H1 (cell line): ENCODE data around the gene CD28. TPM values are rescaled to one million over a fixed set of nuclear protein-coding genes. Genes with fewer than 3 reads are reported as not detected.

Experiments used
- CTCF ChIA-PET: fragments of 300-600 bp; sonication (Branson Sonifier 250); formaldehyde crosslinking; loops from one replicate; lab custom pipeline; 2021; ENCODE audit not compliant: partially characterized antibody; lab: Charles Lee
- POLR2A ChIA-PET: fragments of 300-600 bp; sonication (Branson Sonifier 250); formaldehyde crosslinking; loops from one replicate; lab custom pipeline; 2021; ENCODE audit warnings: inconsistent platforms; ENCODE audit not compliant: partially characterized antibody; lab: Charles Lee
- DNase-seq, 2 experiments: peaks; one replicate each; pipeline versions ENCODE4 v3.0.0 to v3.0.0-alpha.2; 2010 to 2022; ENCODE audit warnings: low spot score in 2 of 2, low read depth in 1 of 2, mixed read lengths in 1 of 2
- FAIRE-seq: peaks from 2 replicates; lab custom pipeline; 2011; peaks lifted over from hg19 to GRCh38; lab: Jason Lieb, UNC
- H2AFZ ChIP-seq: 2 replicates; pipeline ENCODE4 v1.8.1; 2012; ENCODE audit warnings: low read length, inconsistent platforms
- H2AK5ac ChIP-seq: 2 replicates; pipeline ENCODE4 v1.6.1; 2013; ENCODE audit warnings: low read depth, low read length
- H2BK120ac ChIP-seq: replicated peaks from 2 replicates; pipeline ENCODE3; 2013; ENCODE audit warnings: low read depth, low read length, inconsistent platforms
- H2BK12ac ChIP-seq: 2 replicates; pipeline ENCODE4 v1.6.1; 2013; ENCODE audit warnings: low read depth, low read length
- H2BK15ac ChIP-seq: 2 replicates; pipeline ENCODE4 v1.6.1; 2013; ENCODE audit warnings: low read length
- H2BK20ac ChIP-seq: 2 replicates; pipeline ENCODE4 v1.6.1; 2013; ENCODE audit warnings: low read length
- H2BK5ac ChIP-seq: 2 replicates; pipeline ENCODE4 v1.6.1; 2013; ENCODE audit warnings: low read depth, low read length
- H3K14ac ChIP-seq: 2 replicates; pipeline ENCODE4 v1.6.1; 2013; ENCODE audit warnings: inconsistent platforms; ENCODE audit not compliant: insufficient read length
- H3K18ac ChIP-seq: 2 replicates; pipeline ENCODE4 v1.6.1; 2013; ENCODE audit warnings: low read length; ENCODE audit errors: extremely low read depth
- H3K23ac ChIP-seq: 2 replicates; pipeline ENCODE4 v1.6.1; 2013; ENCODE audit warnings: inconsistent platforms; ENCODE audit not compliant: insufficient read length
- H3K23me2 ChIP-seq: 2 replicates; pipeline ENCODE4 v1.6.1; 2013; ENCODE audit warnings: low read depth, low read length
- H3K27ac ChIP-seq: 2 replicates; pipeline ENCODE4 v1.6.1; 2011; ENCODE audit warnings: low read depth, low read length, inconsistent platforms
- H3K27me3 ChIP-seq, 4 experiments: replicated peaks in 1 of 4; 1 replicate in 1 of 4; 2 replicates in 3 of 4; pipeline versions ENCODE4 v1.6.1 to v1.8.1; 2011 to 2013; ENCODE audit warnings: low read length in 3 of 4, mild to moderate bottlenecking in 3 of 4, inconsistent platforms in 2 of 4, mixed read lengths in 2 of 4, moderate library complexity in 1 of 4; ENCODE audit not compliant: control insufficient read depth in 3 of 4, insufficient read depth in 3 of 4; ENCODE audit errors: extremely low read depth in 1 of 4
- H3K36me3 ChIP-seq, 4 experiments: 2 replicates each; pipeline versions ENCODE4 v1.6.1 to v1.8.1; 2011 to 2013; ENCODE audit warnings: mild to moderate bottlenecking in 4 of 4, low read length in 3 of 4, moderate library complexity in 2 of 4, control low read depth in 1 of 4, inconsistent platforms in 1 of 4; ENCODE audit not compliant: insufficient read depth in 4 of 4, control insufficient read depth in 2 of 4
- H3K4ac ChIP-seq: replicated peaks from 2 replicates; pipeline ENCODE3; 2013; ENCODE audit warnings: low read length, low read depth, mixed read lengths, inconsistent platforms; ENCODE audit not compliant: insufficient read length
- H3K4me1 ChIP-seq, 4 experiments: replicated peaks in 1 of 4; 1 replicate in 1 of 4; 2 replicates in 3 of 4; pipeline versions ENCODE4 v1.6.1 to v1.8.1; 2011 to 2013; ENCODE audit warnings: low read length in 3 of 4, inconsistent platforms in 2 of 4, mixed read lengths in 1 of 4; ENCODE audit not compliant: insufficient read depth in 4 of 4, control insufficient read depth in 3 of 4
- H3K4me2 ChIP-seq, 2 experiments: 2 replicates each; pipeline versions ENCODE4 v1.6.1 to v1.8.1; 2011 to 2013; ENCODE audit warnings: low read depth in 2 of 2, low read length in 2 of 2, control low read depth in 1 of 2, inconsistent platforms in 1 of 2, mild to moderate bottlenecking in 1 of 2; ENCODE audit not compliant: insufficient read depth in 1 of 2
- H3K4me3 ChIP-seq, 4 experiments: fragments of 200-600, 300-600 bp in 1 of 4; sonication (generic), shearing (Covaris generic), sonication (Bioruptor Twin) in 1 of 4; 2 replicates each; pipeline versions ENCODE4 v1.5.1 to v1.8.1; 2011 to 2016; ENCODE audit warnings: low read length in 4 of 4, low read depth in 3 of 4, control low read depth in 2 of 4, inconsistent platforms in 2 of 4, mild to moderate bottlenecking in 2 of 4, mixed read lengths in 1 of 4, moderate library complexity in 1 of 4; ENCODE audit not compliant: insufficient read depth in 2 of 4; ENCODE audit errors: extremely low read depth in 1 of 4
- H3K56ac ChIP-seq: replicated peaks from 2 replicates; pipeline ENCODE3; 2013; ENCODE audit warnings: low read depth, mild to moderate bottlenecking, mixed read lengths, low read length, inconsistent platforms; ENCODE audit not compliant: insufficient read length
- H3K79me1 ChIP-seq: 2 replicates; pipeline ENCODE4 v1.6.1; 2013; ENCODE audit warnings: low read depth, low read length, control low read depth
- H3K79me2 ChIP-seq, 2 experiments: 2 replicates each; pipeline versions ENCODE4 v1.6.1 to v1.8.1; 2012 to 2013; ENCODE audit warnings: low read length in 2 of 2, mild to moderate bottlenecking in 2 of 2, inconsistent platforms in 1 of 2; ENCODE audit not compliant: insufficient read depth in 2 of 2, control insufficient read depth in 1 of 2
- H3K9ac ChIP-seq, 4 experiments: replicated peaks in 1 of 4; 1 replicate in 1 of 4; 2 replicates in 3 of 4; pipeline versions ENCODE4 v1.6.1 to v1.8.1; 2011 to 2013; ENCODE audit warnings: low read depth in 3 of 4, low read length in 3 of 4, control low read depth in 2 of 4, mild to moderate bottlenecking in 2 of 4, moderate library complexity in 2 of 4, inconsistent platforms in 1 of 4; ENCODE audit errors: extremely low read depth in 1 of 4
- H3K9me3 ChIP-seq, 2 experiments: 2 replicates each; pipeline versions ENCODE4 v1.6.1 to v1.8.1; 2012 to 2013; ENCODE audit warnings: mild to moderate bottlenecking in 2 of 2, moderate library complexity in 2 of 2, control low read depth in 1 of 2, inconsistent platforms in 1 of 2, low read depth in 1 of 2, low read length in 1 of 2, mixed read lengths in 1 of 2; ENCODE audit not compliant: insufficient read depth in 2 of 2
- H4K20me1 ChIP-seq, 2 experiments: replicated peaks in 1 of 2; 2 replicates each; pipeline versions ENCODE3 to v1.8.1; 2011 to 2013; ENCODE audit warnings: inconsistent platforms in 2 of 2, low read length in 2 of 2, mild to moderate bottlenecking in 1 of 2; ENCODE audit not compliant: insufficient read depth in 2 of 2, control insufficient read depth in 1 of 2
- H4K5ac ChIP-seq: 2 replicates; pipeline ENCODE4 v1.6.1; 2013; ENCODE audit warnings: low read length, low read depth, mixed read lengths, inconsistent platforms; ENCODE audit not compliant: insufficient read length
- H4K8ac ChIP-seq: 2 replicates; pipeline ENCODE4 v1.8.0; 2013; ENCODE audit warnings: mild to moderate bottlenecking, moderate library complexity, low read length, inconsistent platforms; ENCODE audit not compliant: insufficient read depth; ENCODE audit errors: extremely low read depth
- H4K91ac ChIP-seq: replicated peaks from 2 replicates; pipeline ENCODE3; 2013; ENCODE audit warnings: low read length, mixed read lengths, inconsistent platforms; ENCODE audit not compliant: insufficient read length
- RXRA ChIP-seq: IDR thresholded peaks from 2 replicates; pipeline ENCODE4 v1.6.1; 2011; ENCODE audit warnings: low read depth, mild to moderate bottlenecking, low read length, moderate library complexity; ENCODE audit not compliant: insufficient read depth
- SP2 ChIP-seq: IDR thresholded peaks from 2 replicates; pipeline ENCODE4 v1.6.1; 2012; ENCODE audit warnings: mild to moderate bottlenecking, low read length, inconsistent platforms
- SP4 ChIP-seq: IDR thresholded peaks from 2 replicates; pipeline ENCODE4 v1.6.1; 2012; ENCODE audit warnings: low read length, inconsistent platforms
- TAF7 ChIP-seq: optimal IDR thresholded peaks from 2 replicates; pipeline ENCODE3; 2011; ENCODE audit warnings: low read depth, mild to moderate bottlenecking, inconsistent platforms, low read length, moderate library complexity, borderline replicate concordance
- WGBS, 2 experiments: shearing (Covaris generic) in 1 of 2; methylation state at CpG; one replicate each; pipeline versions ENCODE4 v1.1.6 to v1.1.7; 2013 to 2015; ENCODE audit warnings: low lambda C conversion rate in 2 of 2, mixed read lengths in 2 of 2, inconsistent platforms in 1 of 2, low coverage in 1 of 2, missing lambda C conversion rate in 1 of 2; ENCODE audit not compliant: insufficient replicate concordance in 2 of 2, insufficient coverage in 1 of 2, insufficient read length in 1 of 2; ENCODE audit errors: extremely low coverage in 1 of 2, missing lambda C conversion rate in 1 of 2; 5-methylcytosine and 5-hydroxymethylcytosine counted together
- polyA plus RNA-seq, 7 experiments: library from polyadenylated mRNA; depleted of rRNA in 3 of 7; stranded (reverse) in 5 of 7; unstranded in 2 of 7; fragments of >200 nt in 5 of 7; fragments of 200-250 nt in 2 of 7; gene quantifications; 1 replicate in 5 of 7; 2 replicates in 1 of 7; 4 replicates in 1 of 7; pipeline versions ENCODE4 v1.2.1 to v1.2.3, GENCODE V29; 2011 to 2013; ENCODE audit warnings: missing spikeins in 2 of 7, mixed read lengths in 2 of 7
- total RNA-seq: library from RNA; stranded (reverse); fragmentation: NEBNext Ultra II Directional; extraction: Animal tissue kit (Norgen Biotek cat#: 25700); gene quantifications from 2 replicates; pipeline ENCODE4 v1.2.1, GENCODE V29; 2021
- TF ChIP-seq, protein P1 (sequence below), 3 experiments: IDR thresholded peaks; 1 replicate in 2 of 3; 2 replicates in 1 of 3; pipeline versions ENCODE4 v1.5.1 to v1.6.1; 2011; ENCODE audit warnings: low read length in 3 of 3, mild to moderate bottlenecking in 3 of 3, inconsistent platforms in 2 of 3, low read depth in 1 of 3, moderate library complexity in 1 of 3; ENCODE audit not compliant: insufficient read depth in 1 of 3; ENCODE audit errors: control extremely low read depth in 1 of 3

CD28 gene
- total and polyA plus RNA-seq, 2 of the 8 experiments (the other 6 are each of a cell fraction or from before 2014, with no cell fraction given), result not detected

DNA sequence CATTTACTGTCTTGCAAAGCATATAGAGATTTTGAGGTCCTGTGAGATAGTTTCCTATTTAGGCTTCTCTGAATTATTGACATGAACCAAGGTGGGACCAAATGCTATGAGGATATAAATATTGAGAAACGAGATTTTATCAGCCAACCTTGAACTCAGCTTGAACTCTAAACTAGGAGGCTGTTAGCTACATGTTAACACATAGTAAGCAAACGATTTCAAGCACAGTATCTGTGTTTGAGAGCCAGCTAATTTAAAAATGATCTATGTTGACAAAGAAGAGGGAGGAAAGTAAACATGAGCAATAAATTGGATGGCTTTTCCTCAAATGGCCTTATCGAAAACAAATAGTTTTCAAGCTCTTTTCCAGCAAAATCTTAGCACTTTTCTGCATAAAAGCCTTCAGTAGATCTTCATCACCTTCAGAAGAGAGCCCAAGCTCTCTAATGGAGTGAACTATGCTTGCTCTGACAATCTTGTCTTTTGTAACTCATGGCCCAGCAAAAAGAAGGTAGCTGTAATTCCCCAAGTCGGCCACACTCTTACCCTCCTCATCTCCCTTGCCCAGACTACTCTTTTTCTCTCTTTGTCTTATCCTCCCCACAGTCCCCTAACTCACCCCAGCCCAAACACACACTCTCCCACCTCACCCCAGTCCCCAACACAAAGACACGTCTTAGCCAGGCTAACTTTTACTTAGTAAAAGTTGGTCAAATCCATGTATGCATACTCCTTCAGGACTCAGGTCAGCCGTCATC, 14.7 kb downstream of the CD28 start:
- H3K9ac ChIP-seq, result no peak overlapping the region
- DNase-seq, result peak in 1 of 2 experiments; percentile 47
- H3K79me1 ChIP-seq, result no peaks in the 10 kb centered on the region
- H4K8ac ChIP-seq, result no peak overlapping the region
- no peaks in the 10 kb centered on the region for H4K20me1 ChIP-seq
- no peaks in the 10 kb centered on the region for H3K23me2 ChIP-seq
- H3K14ac ChIP-seq, result no peak overlapping the region
- peaks cover 1 to 19% (median 12%) of the 10 kb centered on the region in 4 experiments; a peak in 4 of 7 replicates for H3K4me1 ChIP-seq
- peak overlapping the region; percentile 37 to 53; a peak in 3 of 4 replicates for H3K4me2 ChIP-seq
- WGBS, 2 experiments, result 57% methylated on average over 6 of the region's 6 CpGs; no CpG with 5 or more reads in 1 of the 2 experiments
- peak overlapping the region; percentile 7 for H4K5ac ChIP-seq
- TF ChIP-seq, protein P1, sequence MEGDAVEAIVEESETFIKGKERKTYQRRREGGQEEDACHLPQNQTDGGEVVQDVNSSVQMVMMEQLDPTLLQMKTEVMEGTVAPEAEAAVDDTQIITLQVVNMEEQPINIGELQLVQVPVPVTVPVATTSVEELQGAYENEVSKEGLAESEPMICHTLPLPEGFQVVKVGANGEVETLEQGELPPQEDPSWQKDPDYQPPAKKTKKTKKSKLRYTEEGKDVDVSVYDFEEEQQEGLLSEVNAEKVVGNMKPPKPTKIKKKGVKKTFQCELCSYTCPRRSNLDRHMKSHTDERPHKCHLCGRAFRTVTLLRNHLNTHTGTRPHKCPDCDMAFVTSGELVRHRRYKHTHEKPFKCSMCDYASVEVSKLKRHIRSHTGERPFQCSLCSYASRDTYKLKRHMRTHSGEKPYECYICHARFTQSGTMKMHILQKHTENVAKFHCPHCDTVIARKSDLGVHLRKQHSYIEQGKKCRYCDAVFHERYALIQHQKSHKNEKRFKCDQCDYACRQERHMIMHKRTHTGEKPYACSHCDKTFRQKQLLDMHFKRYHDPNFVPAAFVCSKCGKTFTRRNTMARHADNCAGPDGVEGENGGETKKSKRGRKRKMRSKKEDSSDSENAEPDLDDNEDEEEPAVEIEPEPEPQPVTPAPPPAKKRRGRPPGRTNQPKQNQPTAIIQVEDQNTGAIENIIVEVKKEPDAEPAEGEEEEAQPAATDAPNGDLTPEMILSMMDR (IDR thresholded peaks at IDR 0.05; ENCODE audit: control extremely low read depth in 1 of 3, insufficient read depth in 1 of 3, low read depth in 1 of 3, low read length in 3 of 3), result peak in 1 of 3 experiments; percentile 2; a peak in 1 of 4 replicates
- TF ChIP-seq SP2 (no peak), RXRA (no peak), SP4 (no peak), TAF7 (no peak)
- H3K23ac ChIP-seq, result no peak overlapping the region
- peak overlapping the region; percentile 85 for H3K18ac ChIP-seq
- H4K91ac ChIP-seq, result peak overlapping the region; percentile 53
- peak overlapping the region; percentile 23; the same call in 1 of the 2 replicates for H3K27ac ChIP-seq
- H3K9me3 ChIP-seq, result no peaks in the 10 kb centered on the region
- FAIRE-seq, result peak; percentile 62
- POLR2A ChIA-PET, result no interaction called here
- H2BK20ac ChIP-seq, result peak overlapping the region; percentile 51; the same call in 1 of the 2 replicates
- no peaks in the 10 kb centered on the region for H3K36me3 ChIP-seq
- H2AFZ ChIP-seq, result peak overlapping the region; percentile 53; the same call in 1 of the 2 replicates
- no peak overlapping the region for H3K56ac ChIP-seq
- peak overlapping the region; percentile 68; the same call in 1 of the 2 replicates for H2BK5ac ChIP-seq
- H3K27me3 ChIP-seq, result no peaks in the 10 kb centered on the region
- H2BK15ac ChIP-seq, result no peak overlapping the region
- H3K79me2 ChIP-seq, result no peaks in the 10 kb centered on the region
- no peak overlapping the region for H3K4me3 ChIP-seq
- H2AK5ac ChIP-seq, result no peak overlapping the region
- CTCF ChIA-PET, result interaction anchor here (0.7 to 2.5 kb wide), 10 partner anchors 9 to 189 kb away, joined by 3 to 11 read pairs (median 4); no protein-coding TSS in a partner anchor
- peak overlapping the region; percentile 50 for H2BK120ac ChIP-seq
- peak overlapping the region; percentile 33 for H3K4ac ChIP-seq
- 0 out of 2 replicates have a peak overlapping the region, but pooled peaks have one; percentile 11 for H2BK12ac ChIP-seq
